GM21723 (cell line): ENCODE measurements around the gene KLHL21.

Source experiments
- ATAC-seq: cut with Tn5 transposase; IDR thresholded peaks from one replicate; pipeline ENCODE4 v1.9.1; 2021; ENCODE audit warnings: mild to moderate bottlenecking, moderate library complexity; ENCODE audit not compliant: unreplicated experiment

The KLHL21 gene

DNA sequence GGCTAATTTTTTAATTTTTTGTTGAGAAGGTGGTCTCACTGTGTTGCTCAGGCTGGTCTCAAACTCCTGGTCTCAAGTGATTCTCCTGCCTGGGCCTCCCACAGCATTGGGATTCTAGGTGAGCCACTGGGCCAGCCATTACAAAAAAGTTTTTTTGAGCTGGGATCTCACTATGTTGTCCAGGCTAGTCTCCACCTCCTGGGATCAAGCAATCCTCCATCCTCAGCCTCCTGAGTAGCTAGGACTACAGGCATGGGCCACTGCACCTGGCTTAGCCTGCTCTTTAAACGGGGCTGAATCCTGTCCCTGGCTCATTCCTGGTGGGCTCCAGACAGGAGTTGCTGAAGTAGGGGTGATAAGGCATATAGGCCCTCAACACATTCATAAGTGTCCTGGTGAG lies 45.1 kb downstream of the KLHL21 start:
- no peak for ATAC-seq

DNA sequence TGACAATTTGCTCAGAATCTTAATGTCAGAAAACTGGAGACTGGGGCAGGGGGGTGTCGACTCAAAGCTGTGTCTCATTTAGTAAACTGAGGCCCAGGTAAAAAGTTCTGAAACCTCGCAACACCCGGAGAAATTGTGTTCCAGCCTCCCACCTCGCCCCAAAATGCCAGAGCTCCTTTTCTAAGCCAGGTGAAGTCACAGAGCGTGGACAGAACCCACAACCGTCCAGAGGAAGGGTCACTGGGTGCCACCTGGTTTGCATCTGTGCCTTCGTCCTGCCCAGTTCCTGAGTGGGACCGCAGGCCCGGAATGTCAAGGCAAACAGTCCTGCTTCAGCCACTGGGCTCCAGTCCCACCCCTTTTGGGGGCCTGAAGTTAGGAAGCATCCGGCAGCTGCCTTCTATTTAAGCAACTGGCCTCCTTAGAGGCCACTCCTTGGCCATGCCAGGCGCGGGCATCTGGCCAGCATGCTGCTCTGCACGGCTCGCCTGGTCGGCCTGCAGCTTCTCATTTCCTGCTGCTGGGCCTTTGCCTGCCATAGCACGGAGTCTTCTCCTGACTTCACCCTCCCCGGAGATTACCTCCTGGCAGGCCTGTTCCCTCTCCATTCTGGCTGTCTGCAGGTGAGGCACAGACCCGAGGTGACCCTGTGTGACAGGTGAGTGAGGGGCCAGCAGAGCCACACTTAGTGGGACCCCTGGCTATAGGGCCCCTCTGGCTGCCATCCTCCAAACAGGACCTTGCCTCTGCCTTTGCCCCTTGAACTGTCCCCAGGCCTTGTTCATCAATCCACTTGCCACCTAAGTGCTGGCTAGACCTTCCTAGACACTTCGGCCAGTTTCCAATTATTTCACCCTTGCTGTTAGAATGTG lies 47.5 kb downstream of the KLHL21 start, which contains the start of gene TAS1R1:
TSS of gene TAS1R1 (plus strand) at position 401 of the 872 bp plus-strand sequence. CDS start at position 468, 67 bp downstream.
- no peak for ATAC-seq

DNA sequence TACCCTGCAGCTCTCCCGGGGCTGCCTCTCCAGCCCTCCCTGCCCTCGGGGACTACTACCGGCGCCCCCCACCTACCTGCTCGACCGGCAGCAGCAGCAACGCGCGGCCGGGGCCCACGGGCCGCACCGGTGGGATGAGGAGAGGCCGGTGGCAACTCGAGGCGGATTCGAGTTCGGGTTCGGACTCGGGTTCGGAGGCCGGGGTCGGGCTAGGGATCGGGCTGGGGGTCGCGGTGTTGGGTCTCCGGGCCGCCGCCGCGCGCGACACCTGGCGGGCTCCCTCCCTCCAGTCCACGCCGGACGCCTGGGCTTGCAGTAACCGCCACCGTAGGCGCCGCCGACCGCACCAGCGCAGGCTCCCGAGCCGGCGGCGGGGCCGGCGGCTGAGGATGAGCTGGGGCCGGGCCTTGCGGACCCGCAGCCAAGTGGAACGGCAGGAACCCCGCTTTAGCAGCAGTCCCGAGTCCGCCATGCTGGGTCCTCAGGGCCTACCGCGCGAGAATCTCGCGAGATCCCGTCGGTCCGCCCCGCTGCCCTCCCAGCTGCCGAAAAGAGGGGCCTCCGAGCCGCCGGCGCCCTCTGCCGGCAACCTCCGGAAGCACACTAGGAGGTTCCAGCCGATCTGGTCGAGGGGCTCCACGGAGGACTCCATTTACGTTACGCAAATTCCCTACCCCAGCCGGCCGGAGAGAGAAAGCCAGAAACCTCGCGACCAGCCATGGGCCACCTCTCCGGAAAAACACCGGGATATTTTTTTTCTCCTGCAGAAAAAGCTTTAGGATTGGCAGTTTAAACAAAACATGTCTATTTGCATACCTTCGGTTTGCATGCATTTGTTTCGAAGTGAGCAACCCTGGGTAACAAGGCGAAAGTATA lies 48.4 kb downstream of the KLHL21 start, which contains the start of gene NOL9:
TSS of gene NOL9 (minus strand) at position 483 of the 876 bp plus-strand sequence. CDS start at position 472, 11 bp downstream.
- ATAC-seq: peak; percentile 93

DNA sequence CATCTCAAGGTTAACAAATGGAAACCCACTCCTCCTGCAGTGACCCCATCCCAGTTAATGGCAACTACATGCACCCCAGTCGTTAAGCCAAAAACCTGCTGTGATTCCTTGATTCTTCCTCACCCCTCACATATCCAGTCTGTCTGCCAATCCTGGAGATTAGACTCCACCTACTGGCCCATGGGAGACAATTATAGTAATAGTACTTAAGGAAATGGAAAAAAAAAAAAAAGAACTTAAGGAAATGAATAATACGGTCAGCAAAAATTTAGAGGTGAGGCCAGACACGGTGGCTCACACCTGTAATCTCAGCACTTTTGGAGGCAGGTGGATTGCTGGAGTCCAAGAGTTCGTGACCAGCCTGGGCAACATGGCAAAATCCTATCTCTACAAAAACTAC lies 55.4 kb downstream of the KLHL21 start:
- no peak for ATAC-seq

DNA sequence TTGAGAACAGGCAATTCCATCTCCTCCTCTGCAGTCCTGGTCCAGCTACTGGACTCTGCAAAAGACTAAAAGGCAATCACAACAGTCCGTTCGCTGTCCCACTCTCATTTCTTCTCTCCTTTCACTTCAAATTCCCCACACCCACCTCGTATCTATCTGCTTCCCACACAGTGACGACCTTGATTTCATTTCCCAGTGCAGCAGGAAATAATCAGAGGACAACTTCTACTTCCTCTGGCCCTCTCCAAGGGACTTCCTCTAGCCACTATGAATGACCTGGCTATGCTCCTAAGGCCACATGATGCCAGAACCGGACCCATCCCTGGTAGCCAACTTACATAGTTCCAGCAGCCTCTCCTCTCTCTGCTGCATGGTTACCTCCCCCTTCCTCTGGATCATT lies 56.3 kb downstream of the KLHL21 start:
- ATAC-seq: no peak

DNA sequence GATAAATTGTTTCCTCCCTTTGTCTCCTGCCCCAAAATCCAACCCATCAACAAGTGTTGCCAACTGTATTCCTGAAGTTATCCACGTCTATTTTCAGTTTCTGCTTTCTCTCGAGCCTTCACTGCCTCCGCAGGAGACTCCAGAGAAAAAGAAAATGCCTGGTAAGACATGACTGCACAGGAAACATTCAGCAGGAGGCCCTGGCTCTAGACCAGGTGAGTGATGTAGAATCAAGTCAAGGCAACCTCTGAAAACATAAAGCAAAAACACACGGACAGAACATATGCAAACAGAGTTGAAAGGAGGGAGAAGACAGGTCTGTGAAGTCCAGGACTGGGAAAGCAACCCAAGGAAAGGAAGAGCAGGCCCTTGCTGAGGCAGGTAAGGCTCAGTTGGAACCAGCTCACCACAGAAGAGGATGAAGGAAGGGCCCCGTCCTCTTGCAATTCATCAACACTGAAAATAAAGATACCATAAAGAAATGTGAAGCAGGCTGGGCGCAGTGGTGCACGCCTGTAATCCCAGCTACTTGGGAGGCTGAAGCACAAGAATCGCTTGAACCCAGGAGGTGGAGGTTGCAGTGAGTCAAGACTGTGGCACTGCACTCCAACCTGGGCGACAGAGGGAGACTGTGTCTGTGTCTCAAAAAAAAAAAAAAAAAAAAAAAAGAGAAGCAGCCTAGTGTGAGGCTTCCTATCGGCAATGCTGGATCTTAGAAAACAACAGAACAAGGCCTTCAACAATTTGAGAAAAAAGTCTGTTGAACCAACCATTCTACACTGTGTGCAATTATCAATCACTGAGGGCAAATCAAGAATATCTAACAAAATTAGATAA lies 57.2 kb downstream of the KLHL21 start:
- ATAC-seq: no peak

DNA sequence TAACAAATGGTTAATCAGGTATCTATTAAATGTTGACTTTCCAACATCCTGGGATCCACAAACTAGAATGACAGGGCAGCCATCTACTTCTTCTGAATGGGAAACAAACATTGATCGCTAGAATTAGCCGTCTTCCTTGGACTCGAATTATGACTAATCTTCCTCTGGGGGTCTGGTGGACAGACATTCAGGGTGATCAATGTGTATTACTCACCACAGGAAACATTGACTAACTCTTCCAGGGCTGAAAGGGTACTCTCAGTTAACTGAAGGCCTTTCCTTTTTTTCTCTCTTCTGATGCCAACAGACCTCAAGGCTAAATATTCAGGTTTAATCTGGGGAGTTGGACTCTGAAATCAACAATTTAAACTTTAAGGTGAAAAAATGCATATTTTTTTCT lies 57.8 kb downstream of the KLHL21 start:
- no peak for ATAC-seq
